Activated T-cell treated with anti-CD3 and anti-CD28 coated beads, Interleukin-2, amount 50 U/mL, for 48 hours (primary cell): ENCODE measurements around the gene NKAIN2.
"Not testable (repeated sequence)": the region's sequence is repeated elsewhere in the genome, so short reads cannot be mapped to it uniquely, and the experiment has no call there.

Experiments
- DNase-seq, 2 experiments: peaks; one replicate each; pipeline ENCODE4 v3.0.0-alpha.2; 2020

The NKAIN2 gene

DNA sequence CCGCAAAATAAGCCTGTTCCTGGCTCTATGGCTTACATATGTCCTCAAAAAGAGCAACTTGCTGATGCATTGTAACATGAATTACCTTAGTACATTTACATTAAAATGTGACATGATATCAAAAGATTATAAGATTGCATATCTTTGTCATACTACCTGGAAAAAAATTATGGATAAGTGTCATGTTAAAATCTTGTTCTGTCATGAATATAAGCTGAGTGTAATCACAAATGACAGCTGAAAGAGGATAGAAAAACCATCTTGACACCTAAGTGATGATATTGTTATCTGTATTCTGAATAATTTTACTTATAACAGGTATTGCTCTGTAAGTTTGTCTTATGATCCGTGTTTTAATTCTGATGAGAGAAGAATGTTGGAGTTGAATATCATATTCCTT is 655.6 kb downstream of the NKAIN2 start:
- no peak for DNase-seq

DNA sequence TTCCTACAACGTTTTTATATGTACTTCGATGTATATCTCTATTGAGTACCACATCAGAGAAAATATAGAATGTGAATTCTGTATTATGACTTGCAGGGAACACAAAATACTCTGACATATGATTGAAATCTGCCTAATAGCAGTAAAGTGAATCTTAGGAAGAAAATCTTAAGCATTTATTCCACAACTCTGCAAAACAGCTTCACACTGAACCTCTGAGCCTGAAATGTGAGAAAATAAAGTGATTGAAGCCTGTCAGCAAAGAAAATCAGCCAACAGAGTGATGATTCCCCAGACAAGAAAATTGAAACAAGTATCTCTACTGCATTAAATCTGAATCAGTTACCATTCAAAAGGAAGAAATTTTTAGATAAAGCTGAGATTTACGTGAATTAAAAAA is 659.1 kb downstream of the NKAIN2 start:
- no peak for DNase-seq

- DNase-seq: no peak
Observed at GRCh38 chr6:124463271-124463670, 659.6 kb downstream of the NKAIN2 start.

DNA sequence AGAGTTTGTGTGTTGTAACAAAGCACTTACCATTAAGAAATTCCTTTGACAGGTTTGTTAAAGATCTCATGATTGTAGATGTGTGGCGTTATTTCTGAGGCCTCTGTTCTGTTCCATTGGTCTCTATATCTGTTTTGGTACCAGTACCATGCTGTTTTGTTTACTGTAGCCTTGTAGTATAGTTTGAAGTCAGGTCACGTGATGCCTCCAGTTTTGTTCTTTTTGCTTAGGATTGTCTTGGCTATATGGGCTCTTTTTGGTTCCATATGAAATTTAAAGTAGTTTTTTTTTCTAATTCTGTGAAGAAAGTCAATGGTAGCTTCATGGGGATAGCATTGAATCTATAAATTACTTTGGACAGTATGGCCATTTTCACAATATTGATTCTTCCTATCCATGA is 660.9 kb downstream of the NKAIN2 start:
- DNase-seq: not testable (repeated sequence)

- DNase-seq: no peak
Observed at GRCh38 chr6:124466949-124467348, 663.3 kb downstream of the NKAIN2 start.

DNA sequence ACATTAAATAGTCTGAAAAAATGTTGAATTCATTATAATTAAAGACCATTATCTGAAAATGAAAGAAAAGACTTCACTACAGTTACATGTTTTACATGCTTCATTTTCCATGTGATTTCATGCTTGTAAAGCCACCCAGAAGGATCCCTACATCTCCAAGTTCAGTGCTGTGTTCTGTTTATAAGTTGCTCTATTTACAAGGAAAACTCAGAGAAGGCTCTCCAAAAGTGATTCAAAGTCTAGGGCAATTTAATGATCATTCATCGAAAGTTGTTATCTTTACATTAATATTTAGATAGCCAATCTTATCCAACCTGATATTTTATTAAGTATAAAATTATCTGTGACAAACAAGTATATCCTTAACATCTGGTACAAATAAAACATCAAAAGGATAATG is 663.7 kb downstream of the NKAIN2 start:
- no peak for DNase-seq

- DNase-seq: no peak
Observed at GRCh38 chr6:124470803-124471202, 667.1 kb downstream of the NKAIN2 start.

GRCh38 chr6:124475176-124475575 is 671.5 kb downstream of the NKAIN2 start:
- no peak for DNase-seq

GRCh38 chr6:124478906-124479305 is 675.2 kb downstream of the NKAIN2 start:
- no peak for DNase-seq

DNA sequence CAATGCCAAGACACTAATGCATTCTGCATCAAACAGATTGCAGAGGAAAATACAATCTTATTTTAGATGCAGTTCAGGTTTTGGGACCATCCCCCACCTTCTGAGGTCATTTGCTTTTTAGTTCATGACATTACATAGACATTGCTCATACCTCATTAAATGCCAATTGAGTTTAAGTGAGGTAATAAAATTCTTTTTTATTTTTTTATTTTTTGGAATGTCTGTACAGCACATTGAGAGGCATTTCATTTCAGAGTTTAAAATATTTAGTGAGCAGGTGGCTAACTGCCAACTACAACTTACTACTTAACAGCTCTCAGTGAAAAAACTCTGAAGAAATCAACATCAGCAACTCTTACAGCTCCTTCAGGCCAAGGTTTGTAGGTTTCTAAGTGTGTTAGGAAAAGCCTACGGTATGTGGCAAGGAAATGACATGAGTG is 676.3 kb downstream of the NKAIN2 start:
- DNase-seq: no peak

DNA sequence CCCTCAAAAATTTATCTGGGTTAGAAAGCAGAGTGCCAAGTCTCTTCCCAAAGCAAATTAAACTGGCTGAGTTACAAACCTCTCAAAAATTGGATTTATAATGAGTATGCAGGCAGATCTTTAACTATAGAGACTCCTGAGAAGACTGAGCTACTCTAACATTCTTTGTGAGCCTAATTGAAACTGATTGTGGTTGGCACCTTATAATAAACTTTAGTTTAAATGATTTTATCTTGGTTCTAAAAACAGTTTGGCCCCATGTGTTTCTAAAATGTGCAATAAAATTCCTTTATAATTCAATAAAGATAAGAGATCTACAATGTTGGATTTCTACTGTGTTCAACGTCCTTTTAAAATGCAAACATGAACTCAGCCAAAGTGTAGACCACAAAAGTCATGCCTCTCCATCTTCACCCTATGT is 678.4 kb downstream of the NKAIN2 start:
- no peak for DNase-seq

- no peak for DNase-seq
Observed at GRCh38 chr6:124487623-124488431, 684.2 kb downstream of the NKAIN2 start.

- DNase-seq: no peak
Observed at GRCh38 chr6:124490122-124490521, 686.5 kb downstream of the NKAIN2 start.

DNA sequence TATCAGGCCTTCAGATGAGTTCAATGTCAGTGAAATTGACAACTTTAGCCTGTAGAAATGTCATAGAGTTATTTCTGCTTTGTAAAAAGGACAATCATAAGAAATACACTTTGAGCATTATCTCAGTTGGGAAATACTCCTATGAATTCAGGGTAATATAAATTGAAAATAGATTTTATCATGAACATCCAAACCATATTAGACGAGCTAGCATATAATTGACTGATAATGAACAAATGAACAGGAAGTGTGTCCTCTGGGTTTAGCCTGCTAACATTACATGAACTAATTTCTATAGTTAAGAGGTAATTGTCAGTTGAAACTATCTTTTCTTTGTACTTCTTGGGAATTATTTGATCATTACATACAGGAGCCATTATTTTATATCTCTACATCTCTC is 689.6 kb downstream of the NKAIN2 start:
- DNase-seq: no peak

GRCh38 chr6:124494956-124495664 is 691.4 kb downstream of the NKAIN2 start:
- no peak for DNase-seq

- DNase-seq: no peak
Observed at GRCh38 chr6:124495665-124496190, 692.1 kb downstream of the NKAIN2 start.

DNA sequence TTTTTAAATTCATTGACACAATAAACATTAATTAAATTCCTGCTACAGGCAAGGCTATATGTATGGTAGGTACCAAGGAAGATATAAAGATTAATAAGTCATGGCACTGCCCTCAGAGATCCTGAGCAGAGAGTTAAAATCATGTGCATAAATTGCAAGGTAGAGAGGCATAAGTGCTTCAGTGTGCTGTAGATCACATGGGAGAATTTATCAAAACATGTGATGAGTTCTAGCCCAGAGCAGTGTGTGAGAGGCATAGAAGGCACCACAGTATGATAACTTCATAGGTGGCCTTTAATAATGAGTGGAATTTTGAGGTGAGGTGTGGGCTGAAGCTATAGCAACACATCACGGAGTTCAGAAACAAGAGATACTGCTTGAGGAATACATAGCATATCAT is 692.7 kb downstream of the NKAIN2 start:
- no peak for DNase-seq

DNA sequence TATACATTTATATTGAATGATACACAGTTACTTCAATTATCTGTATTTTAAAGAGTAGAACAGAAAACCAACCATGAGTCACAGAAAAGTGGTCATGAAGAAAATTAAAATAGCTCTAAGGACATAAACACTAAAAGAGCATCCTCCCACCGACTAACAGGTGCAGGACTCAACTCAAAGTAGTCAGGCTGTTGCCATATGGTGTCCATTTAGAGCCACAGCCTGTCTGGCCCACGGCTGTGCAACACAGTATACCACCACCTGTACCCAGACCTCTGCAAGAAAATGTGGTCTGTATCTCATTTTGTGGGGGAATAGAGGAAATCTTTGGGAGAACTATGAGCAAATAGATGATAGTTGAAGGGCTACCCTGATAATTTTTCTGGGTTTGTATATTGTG is 708.8 kb downstream of the NKAIN2 start:
- DNase-seq: no peak

DNA sequence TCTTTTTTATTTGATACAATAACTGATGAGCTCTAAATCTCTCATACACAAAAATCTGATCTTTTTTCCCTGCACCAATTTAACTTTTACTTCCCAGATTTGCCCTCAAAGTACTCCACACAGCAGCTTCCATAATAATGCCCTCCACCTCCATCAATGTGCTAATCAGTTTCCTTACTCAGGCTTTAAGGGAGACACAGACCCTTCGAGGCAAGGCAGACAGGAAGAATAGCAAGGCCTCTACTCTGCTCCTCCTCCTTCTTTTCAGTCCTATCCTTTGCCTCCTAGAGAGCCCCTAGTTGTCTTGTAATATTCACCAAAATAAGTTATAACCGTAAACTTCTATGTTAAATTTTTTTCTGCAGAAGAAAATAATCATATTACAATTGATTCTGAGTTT is 713.7 kb downstream of the NKAIN2 start:
- no peak for DNase-seq

DNA sequence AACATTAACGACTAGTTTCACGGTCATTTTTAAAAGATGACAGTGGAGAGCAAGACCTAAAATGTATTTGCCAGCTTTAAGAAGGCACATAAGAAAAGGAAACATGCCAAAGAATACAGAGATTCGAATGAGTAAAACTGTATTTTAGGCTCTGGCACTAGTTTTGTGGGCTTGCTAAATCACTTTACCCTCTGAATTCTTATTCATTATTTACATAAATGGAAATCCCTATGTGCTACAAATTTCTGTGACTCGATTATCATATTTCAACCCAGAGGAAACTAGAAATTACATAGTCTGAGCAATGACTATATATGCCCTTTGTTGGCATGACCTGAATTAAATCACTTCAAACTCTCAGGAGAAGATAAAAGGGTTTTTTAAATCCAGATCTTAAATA is 716.8 kb downstream of the NKAIN2 start:
- no peak for DNase-seq

GRCh38 chr6:124522335-124522734 is 718.7 kb downstream of the NKAIN2 start:
- DNase-seq: no peak

DNA sequence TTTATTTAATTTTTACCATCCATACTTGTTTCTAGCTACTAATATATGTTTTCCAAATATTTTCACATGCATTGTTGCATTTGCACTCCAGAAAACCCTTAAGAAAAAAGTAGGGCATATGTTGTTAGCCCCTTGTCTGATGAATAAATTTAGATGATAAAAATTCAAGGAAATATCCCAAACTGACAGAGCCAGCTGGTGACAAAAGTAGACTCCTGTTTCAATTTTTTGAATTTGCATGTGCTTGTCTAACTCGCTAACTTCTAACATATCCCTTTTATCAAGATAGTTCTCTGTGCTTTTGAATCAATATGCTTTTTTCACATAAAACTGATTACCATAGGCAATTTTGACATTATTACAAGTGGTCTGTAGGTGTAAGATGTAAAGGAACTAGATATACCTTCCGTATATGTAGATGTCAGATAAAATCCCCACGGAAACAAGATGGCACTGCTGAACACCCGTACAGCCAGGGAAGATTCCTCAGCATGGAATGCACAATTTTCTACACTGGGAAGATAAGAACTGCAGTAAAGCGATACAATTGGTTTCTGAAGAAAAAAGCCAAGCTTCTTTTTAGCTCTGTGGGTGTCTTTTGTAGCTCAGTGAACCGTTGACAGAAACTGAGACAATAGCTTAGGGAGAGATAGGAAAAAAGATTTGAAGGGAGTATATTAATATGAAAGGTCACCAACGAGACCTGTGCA is 721.0 kb downstream of the NKAIN2 start:
- no peak for DNase-seq

GRCh38 chr6:124530926-124531325 is 727.3 kb downstream of the NKAIN2 start:
- DNase-seq: no peak

- DNase-seq: no peak
Observed at GRCh38 chr6:124535299-124535698, 731.6 kb downstream of the NKAIN2 start.
